Measurements from ENCODE around the gene BDH2.

Gene BDH2

DNA sequence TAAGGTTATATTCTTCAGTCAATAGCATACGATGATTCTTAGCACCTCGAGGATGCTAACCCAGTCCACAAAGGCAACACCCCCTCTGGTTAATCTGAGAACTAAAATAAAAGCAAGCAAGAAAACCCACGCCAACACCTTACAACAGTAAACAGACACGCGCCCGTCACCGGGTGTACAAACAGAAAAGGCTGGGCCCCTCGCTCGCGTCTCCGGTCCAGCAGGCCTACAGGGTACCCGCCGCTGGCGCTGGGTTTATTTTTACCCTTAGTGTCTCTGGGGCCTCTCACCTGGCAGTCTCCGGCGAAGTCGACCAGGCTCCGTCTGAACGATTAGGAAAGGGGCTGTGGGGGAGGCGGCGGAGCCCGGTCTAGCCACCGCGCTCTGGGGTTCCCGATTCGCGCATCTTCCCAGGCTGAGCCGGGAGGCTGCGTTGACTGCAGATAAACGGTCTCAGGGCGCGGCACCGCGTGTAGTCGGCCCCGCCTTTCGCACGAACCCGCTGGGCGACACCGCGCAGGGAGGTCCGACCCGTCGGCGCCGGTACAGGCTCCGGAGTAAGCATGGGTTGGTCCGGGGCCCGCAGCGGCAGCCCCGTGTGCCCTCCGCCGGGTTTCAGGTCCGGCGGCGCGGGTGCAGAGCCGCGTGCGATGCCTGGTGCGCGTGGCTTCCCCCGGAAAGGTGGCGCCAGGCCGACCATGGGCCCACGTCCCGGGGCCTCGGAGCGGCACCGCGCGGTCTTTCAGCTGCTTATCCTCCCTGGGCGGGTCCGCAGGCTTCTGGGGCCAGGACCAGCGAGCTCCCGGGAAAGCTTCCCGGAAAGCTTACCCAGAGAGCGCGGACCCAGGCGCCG, 23.5 kb downstream of the BDH2 start:
- Histone ChIP-seq H3K9me3 (no peaks in the 10 kb centered on the region), H3K4me1 (no peaks in the 10 kb centered on the region; the same call in 1 of the 2 replicates), H3K4me3 (ENCODE audit: low read depth, low read length) (peak overlapping the region; percentile 87), H3K36me3 (no peaks in the 10 kb centered on the region; the same call in 1 of the 2 replicates), H3K27me3 (no peaks in the 10 kb centered on the region)
- DNase-seq = peak; percentile 74
- TF ChIP-seq, protein P1, sequence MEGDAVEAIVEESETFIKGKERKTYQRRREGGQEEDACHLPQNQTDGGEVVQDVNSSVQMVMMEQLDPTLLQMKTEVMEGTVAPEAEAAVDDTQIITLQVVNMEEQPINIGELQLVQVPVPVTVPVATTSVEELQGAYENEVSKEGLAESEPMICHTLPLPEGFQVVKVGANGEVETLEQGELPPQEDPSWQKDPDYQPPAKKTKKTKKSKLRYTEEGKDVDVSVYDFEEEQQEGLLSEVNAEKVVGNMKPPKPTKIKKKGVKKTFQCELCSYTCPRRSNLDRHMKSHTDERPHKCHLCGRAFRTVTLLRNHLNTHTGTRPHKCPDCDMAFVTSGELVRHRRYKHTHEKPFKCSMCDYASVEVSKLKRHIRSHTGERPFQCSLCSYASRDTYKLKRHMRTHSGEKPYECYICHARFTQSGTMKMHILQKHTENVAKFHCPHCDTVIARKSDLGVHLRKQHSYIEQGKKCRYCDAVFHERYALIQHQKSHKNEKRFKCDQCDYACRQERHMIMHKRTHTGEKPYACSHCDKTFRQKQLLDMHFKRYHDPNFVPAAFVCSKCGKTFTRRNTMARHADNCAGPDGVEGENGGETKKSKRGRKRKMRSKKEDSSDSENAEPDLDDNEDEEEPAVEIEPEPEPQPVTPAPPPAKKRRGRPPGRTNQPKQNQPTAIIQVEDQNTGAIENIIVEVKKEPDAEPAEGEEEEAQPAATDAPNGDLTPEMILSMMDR (IDR thresholded peaks at IDR 0.05; ENCODE audit: low read depth, low read length) = no peak

DNA sequence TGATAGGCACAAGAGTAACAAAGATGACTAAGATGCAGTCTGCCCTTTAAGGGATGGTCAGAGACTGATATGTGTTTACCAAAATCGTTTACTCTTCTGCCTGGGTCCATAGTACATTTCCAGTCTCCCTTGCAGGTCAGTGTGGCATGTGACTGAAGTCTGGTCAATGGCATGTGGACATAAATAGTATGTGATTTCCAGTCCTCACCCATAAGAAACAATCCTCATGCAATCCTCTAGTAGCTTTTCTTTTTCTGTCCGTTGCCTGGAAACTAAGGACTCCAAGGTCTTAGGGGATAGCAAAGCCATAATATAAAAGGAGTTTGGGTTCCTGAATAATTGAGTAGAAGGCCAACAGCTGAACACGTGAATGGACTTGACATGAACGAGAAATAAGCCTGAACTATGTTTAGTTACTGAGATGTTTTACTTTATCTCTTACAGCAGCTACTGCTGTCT, 24.2 kb downstream of the BDH2 start:
- Histone ChIP-seq H3K9me3 (no peaks in the 10 kb centered on the region), H3K4me1 (no peaks in the 10 kb centered on the region; the same call in 1 of the 2 replicates), H3K4me3 (ENCODE audit: low read depth, low read length) (peak overlapping the region; percentile 87), H3K27me3 (no peaks in the 10 kb centered on the region), H3K36me3 (no peaks in the 10 kb centered on the region; the same call in 1 of the 2 replicates)
- TF ChIP-seq, protein P1 (IDR thresholded peaks at IDR 0.05; ENCODE audit: low read depth, low read length) = no peak
- no peak for DNase-seq

DNA sequence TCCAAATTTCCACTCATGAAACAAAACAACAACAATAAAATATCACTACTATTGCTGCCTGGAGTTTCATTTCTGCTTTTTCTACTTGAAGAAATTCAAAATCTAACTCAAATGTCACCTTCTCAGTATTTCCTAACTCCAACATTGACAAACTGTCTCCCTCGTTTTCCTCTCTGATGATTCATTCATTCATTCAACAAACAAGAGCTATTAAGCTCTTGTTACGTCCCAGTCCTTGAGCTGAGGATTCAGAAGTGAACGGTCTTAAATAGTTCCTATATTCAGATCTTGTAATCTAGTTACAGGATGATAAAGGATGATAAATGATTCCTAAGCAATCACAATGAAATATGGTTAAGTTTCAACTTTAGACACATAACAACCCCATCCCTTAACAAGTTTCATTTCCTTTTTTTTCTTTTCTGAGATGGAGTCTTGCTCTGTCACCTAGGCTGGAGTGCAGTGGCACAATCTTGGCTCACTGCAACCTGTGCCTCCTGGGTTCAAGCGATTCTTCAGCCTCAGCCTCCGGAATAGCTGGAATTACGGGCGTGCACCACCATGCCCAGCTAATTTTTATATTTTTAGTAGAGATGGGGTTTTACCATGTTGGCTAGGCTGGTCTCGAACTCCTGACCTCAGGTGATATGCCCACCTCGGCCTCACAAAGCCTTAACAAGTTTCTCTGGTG, 24.7 kb downstream of the BDH2 start:
- Histone ChIP-seq H3K4me1 (no peaks in the 10 kb centered on the region; the same call in 1 of the 2 replicates), H3K4me3 (ENCODE audit: low read depth, low read length) (peak overlapping the region; percentile 87), H3K36me3 (no peaks in the 10 kb centered on the region; the same call in 1 of the 2 replicates), H3K27me3 (no peaks in the 10 kb centered on the region), H3K9me3 (no peaks in the 10 kb centered on the region)
- no peak for DNase-seq
- TF ChIP-seq, protein P1 (IDR thresholded peaks at IDR 0.05; ENCODE audit: low read depth, low read length) = no peak

DNA sequence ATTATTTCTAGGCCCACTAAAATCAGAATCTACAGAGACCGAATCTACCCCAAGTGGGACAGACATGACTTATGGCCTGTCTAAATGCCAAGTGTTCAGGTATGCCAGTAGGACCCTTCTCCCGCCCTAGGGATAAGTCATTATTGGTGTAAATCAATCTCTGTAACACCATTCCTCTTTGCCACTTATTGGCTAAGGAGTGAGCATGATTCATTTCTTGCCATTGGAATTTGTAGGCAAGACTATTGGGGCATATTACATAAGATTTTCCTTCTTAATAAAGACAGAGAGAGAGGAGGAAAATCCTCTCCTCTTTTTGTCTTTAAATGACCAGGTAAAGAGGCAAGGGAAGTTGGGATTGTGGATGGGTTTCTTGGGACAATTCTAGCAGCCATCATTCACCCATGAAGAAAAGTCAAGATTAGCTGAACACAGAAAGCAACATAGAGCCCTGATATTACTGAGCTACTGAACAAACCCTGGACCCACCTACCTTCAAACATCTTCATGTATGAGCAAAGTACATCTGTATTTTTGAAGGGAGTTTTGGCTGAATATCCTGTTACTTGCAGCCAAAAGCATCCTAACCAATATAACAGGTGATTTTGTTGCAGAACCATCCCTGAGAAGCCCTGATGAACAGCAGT, 25.7 kb downstream of the BDH2 start:
- no peak overlapping the region for H3K4me3 ChIP-seq (ENCODE audit: low read depth, low read length)
- TF ChIP-seq, protein P1 (IDR thresholded peaks at IDR 0.05; ENCODE audit: low read depth, low read length) = no peak
- DNase-seq = no peak
- no peaks in the 10 kb centered on the region for H3K9me3 ChIP-seq
- no peaks in the 10 kb centered on the region; the same call in 1 of the 2 replicates for H3K36me3 ChIP-seq
- no peaks in the 10 kb centered on the region for H3K27me3 ChIP-seq
- no peaks in the 10 kb centered on the region; the same call in 1 of the 2 replicates for H3K4me1 ChIP-seq

DNA sequence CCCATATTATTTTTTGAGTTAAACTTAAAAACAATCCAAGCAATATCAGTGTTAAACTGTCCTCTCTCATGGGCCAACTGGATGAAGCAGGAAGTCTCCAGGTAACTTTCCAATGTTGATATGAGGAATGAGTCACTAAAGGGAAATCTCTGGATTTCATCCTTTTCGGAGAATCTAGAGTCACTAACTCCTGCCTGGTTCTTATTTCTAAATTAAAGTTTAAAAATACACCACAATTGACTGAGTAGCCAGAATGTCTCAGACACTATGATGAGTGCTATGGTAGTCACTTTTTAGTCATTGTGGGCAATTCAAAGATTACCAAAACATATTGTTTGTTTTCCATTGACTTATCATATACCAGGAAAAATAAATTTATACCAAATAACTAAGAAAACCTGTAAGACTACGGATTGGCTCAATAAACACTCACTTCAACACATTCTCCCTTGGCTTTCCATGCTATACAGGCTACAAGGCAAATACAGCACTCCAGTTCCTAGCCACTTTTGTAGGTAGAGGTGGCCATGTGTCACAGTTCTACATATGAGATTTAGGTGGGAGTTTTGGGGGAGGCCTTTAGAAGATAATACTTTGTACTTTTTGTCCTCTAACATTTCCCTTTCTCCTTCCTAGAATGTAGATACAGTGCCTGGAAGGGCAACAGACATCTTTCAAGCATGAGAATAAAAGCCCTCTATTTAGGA, 31.6 kb downstream of the BDH2 start:
- H3K27me3 ChIP-seq = no peaks in the 10 kb centered on the region
- H3K36me3 ChIP-seq = peaks cover 11% of the 10 kb centered on the region
- no peak overlapping the region for H3K4me3 ChIP-seq (ENCODE audit: low read depth, low read length)
- no peaks in the 10 kb centered on the region for H3K4me1 ChIP-seq
- H3K9me3 ChIP-seq = no peaks in the 10 kb centered on the region
- TF ChIP-seq, protein P1 (IDR thresholded peaks at IDR 0.05; ENCODE audit: low read depth, low read length) = no peak
- no peak for DNase-seq

Data from BE2C (cell line).